ENCODE measurements around the gene FAHD1. TPM values are rescaled to one million over a fixed set of nuclear protein-coding genes. Genes with fewer than 3 reads are reported as not detected.
"Not testable (repeated sequence)": the region's sequence is repeated elsewhere in the genome, so short reads cannot be mapped to it uniquely, and the experiment has no call there.

FAHD1 gene
- total and polyA plus RNA-seq, 2 donors (not counting 1 experiment from before 2014, with no cell fraction given), result 28.3 to 78.3 TPM

GRCh38 chr16:1794221-1794871 is 32.7 kb upstream of the FAHD1 start:
- Histone ChIP-seq H3K36me3 (ENCODE audit: control insufficient read depth, insufficient read depth, low read length) (peaks cover 5% of the 10 kb centered on the region), H3K27me3 (ENCODE audit: control insufficient read depth, insufficient read depth, low read length) (no peaks in the 10 kb centered on the region), H3K9me3 (ENCODE audit: control insufficient read depth, insufficient read depth, low read depth, low read length) (no peaks in the 10 kb centered on the region), H4K20me1 (ENCODE audit: control insufficient read depth, extremely low read depth, insufficient read depth, low read length) (no peaks in the 10 kb centered on the region), H3K4me1 (ENCODE audit: control insufficient read depth, extremely low read depth, insufficient read depth, low read length) (no peaks in the 10 kb centered on the region), H3K27ac (ENCODE audit: insufficient read depth, low read length) (no peak overlapping the region), H3K4me2 (ENCODE audit: extremely low read depth, insufficient read depth, low read length) (no peak overlapping the region), H3K9ac (ENCODE audit: insufficient read depth, low read length) (no peak overlapping the region), H2AFZ (ENCODE audit: low read length) (no peak overlapping the region), H3K79me2 (ENCODE audit: control insufficient read depth, insufficient read depth, low read length) (no peaks in the 10 kb centered on the region), H3K4me3 (replicated peaks in 1 of 4; ENCODE audit: control extremely low read depth in 1 of 4, insufficient read depth in 1 of 4, low read depth in 3 of 4, low read length in 4 of 4) (no peak overlapping the region)
- TF ChIP-seq EZH2 (IDR thresholded peaks at IDR 0.05; ENCODE audit: low read length, missing control alignments) (no peak), CTCF (conservative IDR thresholded peaks at IDR 0.05 in 1 of 2, IDR thresholded peaks at IDR 0.05 in 1 of 2; ENCODE audit: low read depth in 1 of 2, low read length in 2 of 2) (no peak)
- DNase-seq (ENCODE audit: low read depth in 2 of 2), result no peak

- H3K4me3 ChIP-seq (replicated peaks in 1 of 4; ENCODE audit: control extremely low read depth in 1 of 4, insufficient read depth in 1 of 4, low read depth in 3 of 4, low read length in 4 of 4), result no peak overlapping the region
- H3K4me2 ChIP-seq (ENCODE audit: extremely low read depth, insufficient read depth, low read length), result no peak overlapping the region
- no peak overlapping the region for H3K27ac ChIP-seq (ENCODE audit: insufficient read depth, low read length)
- peaks cover 5% of the 10 kb centered on the region for H3K36me3 ChIP-seq (ENCODE audit: control insufficient read depth, insufficient read depth, low read length)
- no peaks in the 10 kb centered on the region for H4K20me1 ChIP-seq (ENCODE audit: control insufficient read depth, extremely low read depth, insufficient read depth, low read length)
- no peak for DNase-seq (ENCODE audit: low read depth in 2 of 2)
- no peak overlapping the region for H2AFZ ChIP-seq (ENCODE audit: low read length)
- no peak overlapping the region for H3K9ac ChIP-seq (ENCODE audit: insufficient read depth, low read length)
- no peaks in the 10 kb centered on the region for H3K4me1 ChIP-seq (ENCODE audit: control insufficient read depth, extremely low read depth, insufficient read depth, low read length)
- no peaks in the 10 kb centered on the region for H3K79me2 ChIP-seq (ENCODE audit: control insufficient read depth, insufficient read depth, low read length)
- TF ChIP-seq EZH2 (IDR thresholded peaks at IDR 0.05; ENCODE audit: low read length, missing control alignments) (no peak), CTCF (conservative IDR thresholded peaks at IDR 0.05 in 1 of 2, IDR thresholded peaks at IDR 0.05 in 1 of 2; ENCODE audit: low read depth in 1 of 2, low read length in 2 of 2) (no peak)
- no peaks in the 10 kb centered on the region for H3K27me3 ChIP-seq (ENCODE audit: control insufficient read depth, insufficient read depth, low read length)
- H3K9me3 ChIP-seq (ENCODE audit: control insufficient read depth, insufficient read depth, low read depth, low read length), result no peaks in the 10 kb centered on the region
These were observed 31.9 kb upstream of the FAHD1 start for GRCh38 chr16:1794908-1795666.

- not testable (repeated sequence) for H3K27me3 ChIP-seq (ENCODE audit: control insufficient read depth, insufficient read depth, low read length); H3K27ac ChIP-seq (ENCODE audit: insufficient read depth, low read length); H3K4me3 ChIP-seq (replicated peaks in 1 of 4; ENCODE audit: control extremely low read depth in 1 of 4, insufficient read depth in 1 of 4, low read depth in 3 of 4, low read length in 4 of 4); DNase-seq (ENCODE audit: low read depth in 2 of 2); H2AFZ ChIP-seq (ENCODE audit: low read length); H3K9ac ChIP-seq (ENCODE audit: insufficient read depth, low read length); H3K4me2 ChIP-seq (ENCODE audit: extremely low read depth, insufficient read depth, low read length); H3K79me2 ChIP-seq (ENCODE audit: control insufficient read depth, insufficient read depth, low read length); H4K20me1 ChIP-seq (ENCODE audit: control insufficient read depth, extremely low read depth, insufficient read depth, low read length); H3K4me1 ChIP-seq (ENCODE audit: control insufficient read depth, extremely low read depth, insufficient read depth, low read length); H3K36me3 ChIP-seq (ENCODE audit: control insufficient read depth, insufficient read depth, low read length); H3K9me3 ChIP-seq (ENCODE audit: control insufficient read depth, insufficient read depth, low read depth, low read length)
These were observed 27.7 kb upstream of the FAHD1 start for GRCh38 chr16:1799263-1799662.
